HEK293 (cell line): Measurements from ENCODE around the gene MAP1S.
A peak's percentile ranks its signal among the peaks of the same experiment; 100 is the strongest.

ENCODE experiments used
- CTCF ChIA-PET: fragments of 350-600 bp; formaldehyde crosslinking; extraction: SDS; loops from one replicate; lab custom pipeline; 2021; ENCODE audit warnings: antibody characterized with exemption; lab: Yijun Ruan, JAX
- POLR2A ChIA-PET: fragments of 300-600 bp; formaldehyde crosslinking; extraction: SDS; loops from one replicate; lab custom pipeline; 2020; ENCODE audit warnings: antibody characterized with exemption, inconsistent platforms; lab: Yijun Ruan, JAX
- H3K27ac ChIP-seq: fragments of 200-500 bp; sonication (Bioruptor generic); 2 replicates; pipeline ENCODE4 v1.5.1; 2014; ENCODE audit warnings: low read depth, low read length, control low read depth, inconsistent platforms; ENCODE audit errors: extremely low read depth
- H3K36me3 ChIP-seq, 2 experiments: fragments of 200-500 bp in 1 of 2; sonication (Bioruptor generic) in 1 of 2; 1 replicate in 1 of 2; 2 replicates in 1 of 2; pipeline ENCODE4 v1.5.1; 2014 to 2017; ENCODE audit warnings: inconsistent platforms in 2 of 2, low read length in 2 of 2; ENCODE audit not compliant: control insufficient read depth in 2 of 2, insufficient read depth in 1 of 2
- H3K4me1 ChIP-seq: fragments of 200-500 bp; sonication (Bioruptor generic); 2 replicates; pipeline ENCODE4 v1.5.1; 2014; ENCODE audit warnings: mild to moderate bottlenecking, low read length, inconsistent platforms; ENCODE audit not compliant: control insufficient read depth, insufficient read depth
- H3K4me3 ChIP-seq: 2 replicates; pipeline ENCODE4 v1.5.1; 2011; ENCODE audit warnings: low read depth, mild to moderate bottlenecking, control low read depth, low read length, moderate library complexity
- H3K9me3 ChIP-seq: fragments of 200-500 bp; sonication (Bioruptor generic); 2 replicates; pipeline ENCODE4 v1.5.1; 2014; ENCODE audit warnings: low read depth, low read length, inconsistent platforms; ENCODE audit not compliant: control insufficient read depth, insufficient read depth
- CTCF ChIP-seq: fragments of 450-650 bp; formaldehyde crosslinking; IDR thresholded peaks from 2 replicates; pipeline ENCODE4 v1.5.1; 2016; ENCODE audit warnings: missing biosample characterization, missing genetic modification characterization
- KLF1 ChIP-seq: fragments of 450-650 bp; formaldehyde crosslinking; IDR thresholded peaks from 2 replicates; pipeline ENCODE4 v1.5.1; 2016; ENCODE audit warnings: missing biosample characterization, missing genetic modification characterization
- KLF8 ChIP-seq: fragments of 450-650 bp; formaldehyde crosslinking; IDR thresholded peaks from 2 replicates; pipeline ENCODE4 v1.5.1; 2016; ENCODE audit warnings: missing biosample characterization, missing genetic modification characterization
- ZIC2 ChIP-seq: fragments of 450-650 bp; formaldehyde crosslinking; IDR thresholded peaks from 2 replicates; pipeline ENCODE4 v1.5.1; 2016; ENCODE audit warnings: missing biosample characterization, missing genetic modification characterization
- ZNF292 ChIP-seq: fragments of 450-650 bp; formaldehyde crosslinking; IDR thresholded peaks from 2 replicates; pipeline ENCODE4 v1.5.1; 2016; ENCODE audit warnings: low read depth, missing biosample characterization, missing genetic modification characterization, borderline replicate concordance
- ZNF391 ChIP-seq: fragments of 450-650 bp; formaldehyde crosslinking; IDR thresholded peaks from 2 replicates; pipeline ENCODE4 v1.5.1; 2016; ENCODE audit warnings: low read depth, missing biosample characterization, missing genetic modification characterization, borderline replicate concordance
- ZNF623 ChIP-seq: fragments of 450-650 bp; formaldehyde crosslinking; IDR thresholded peaks from 2 replicates; pipeline ENCODE4 v1.5.1; 2016; ENCODE audit warnings: missing biosample characterization, missing genetic modification characterization
- ZNF639 ChIP-seq: fragments of 450-650 bp; formaldehyde crosslinking; IDR thresholded peaks from 2 replicates; pipeline ENCODE4 v1.5.1; 2016; ENCODE audit warnings: missing biosample characterization, missing genetic modification characterization
- ZNF701 ChIP-seq: fragments of 450-650 bp; formaldehyde crosslinking; IDR thresholded peaks from 2 replicates; pipeline ENCODE4 v1.5.1; 2016; ENCODE audit warnings: missing biosample characterization, missing genetic modification characterization
- TF ChIP-seq, protein P1 (sequence below): fragments of 450-650 bp; formaldehyde crosslinking; IDR thresholded peaks from 2 replicates; pipeline ENCODE4 v1.5.1; 2017; ENCODE audit warnings: missing biosample characterization, missing genetic modification characterization
- TF ChIP-seq, protein P2 (sequence below): fragments of 450-650 bp; formaldehyde crosslinking; IDR thresholded peaks from 2 replicates; pipeline ENCODE4 v1.5.0; 2017; ENCODE audit warnings: missing biosample characterization, missing genetic modification characterization, borderline replicate concordance
- TF ChIP-seq, protein P3 (sequence below): fragments of 450-650 bp; formaldehyde crosslinking; IDR thresholded peaks from 2 replicates; pipeline ENCODE4 v1.5.1; 2016; ENCODE audit warnings: missing biosample characterization, missing genetic modification characterization

The MAP1S gene

DNA sequence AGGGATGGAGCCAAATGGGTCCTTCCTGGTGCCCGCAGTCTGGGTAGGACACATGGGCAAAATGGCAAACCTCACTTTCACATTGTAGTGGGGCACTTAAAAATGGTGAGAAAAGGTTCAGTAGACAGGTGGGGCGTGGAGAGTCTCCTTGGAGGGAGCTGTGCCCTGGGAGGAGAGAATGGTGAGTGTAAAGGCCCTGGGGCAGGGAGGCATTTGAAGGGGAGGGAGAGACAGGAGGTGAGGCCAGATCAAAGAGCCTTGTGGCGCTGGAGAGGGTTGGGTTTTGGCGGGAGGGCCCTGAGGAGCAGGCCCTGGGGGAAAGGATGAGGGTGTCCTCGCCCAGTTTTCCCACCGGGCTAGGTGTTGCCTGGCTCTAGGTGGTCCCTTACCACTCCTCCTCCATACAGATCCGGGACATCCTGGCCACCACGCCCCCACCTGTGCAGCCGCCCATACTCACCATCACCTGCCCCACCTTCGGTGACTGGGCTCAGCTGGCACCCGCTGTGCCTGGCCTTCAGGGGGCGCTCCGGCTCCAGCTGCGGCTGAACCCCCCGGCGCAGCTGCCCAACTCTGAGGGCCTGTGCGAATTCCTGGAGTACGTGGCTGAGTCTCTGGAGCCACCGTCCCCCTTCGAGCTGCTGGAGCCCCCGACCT lies 6.3 kb downstream of the MAP1S start:
- POLR2A ChIA-PET, result interaction anchor here (0.6 kb wide), 1 partner anchor 117 kb away, joined by 3 read pairs; no protein-coding TSS in a partner anchor
- peaks cover 28 to 79% of the 10 kb centered on the region in 2 experiments for H3K36me3 ChIP-seq
- H3K4me1 ChIP-seq, result no peaks in the 10 kb centered on the region
- TF ChIP-seq KLF1 (tag by site-specific recombination), result peak; percentile 23; the same call in 1 of the 2 replicates
- no peak for TF ChIP-seq ZIC2 (tag by site-specific recombination)
- TF ChIP-seq ZNF623, result peak; percentile 92
- TF ChIP-seq ZNF701, result no peak
- TF ChIP-seq, protein P1, sequence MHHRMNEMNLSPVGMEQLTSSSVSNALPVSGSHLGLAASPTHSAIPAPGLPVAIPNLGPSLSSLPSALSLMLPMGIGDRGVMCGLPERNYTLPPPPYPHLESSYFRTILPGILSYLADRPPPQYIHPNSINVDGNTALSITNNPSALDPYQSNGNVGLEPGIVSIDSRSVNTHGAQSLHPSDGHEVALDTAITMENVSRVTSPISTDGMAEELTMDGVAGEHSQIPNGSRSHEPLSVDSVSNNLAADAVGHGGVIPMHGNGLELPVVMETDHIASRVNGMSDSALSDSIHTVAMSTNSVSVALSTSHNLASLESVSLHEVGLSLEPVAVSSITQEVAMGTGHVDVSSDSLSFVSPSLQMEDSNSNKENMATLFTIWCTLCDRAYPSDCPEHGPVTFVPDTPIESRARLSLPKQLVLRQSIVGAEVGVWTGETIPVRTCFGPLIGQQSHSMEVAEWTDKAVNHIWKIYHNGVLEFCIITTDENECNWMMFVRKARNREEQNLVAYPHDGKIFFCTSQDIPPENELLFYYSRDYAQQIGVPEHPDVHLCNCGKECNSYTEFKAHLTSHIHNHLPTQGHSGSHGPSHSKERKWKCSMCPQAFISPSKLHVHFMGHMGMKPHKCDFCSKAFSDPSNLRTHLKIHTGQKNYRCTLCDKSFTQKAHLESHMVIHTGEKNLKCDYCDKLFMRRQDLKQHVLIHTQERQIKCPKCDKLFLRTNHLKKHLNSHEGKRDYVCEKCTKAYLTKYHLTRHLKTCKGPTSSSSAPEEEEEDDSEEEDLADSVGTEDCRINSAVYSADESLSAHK (tag by site-specific recombination), result no peak
- no peak for TF ChIP-seq ZNF391
- TF ChIP-seq, protein P2, sequence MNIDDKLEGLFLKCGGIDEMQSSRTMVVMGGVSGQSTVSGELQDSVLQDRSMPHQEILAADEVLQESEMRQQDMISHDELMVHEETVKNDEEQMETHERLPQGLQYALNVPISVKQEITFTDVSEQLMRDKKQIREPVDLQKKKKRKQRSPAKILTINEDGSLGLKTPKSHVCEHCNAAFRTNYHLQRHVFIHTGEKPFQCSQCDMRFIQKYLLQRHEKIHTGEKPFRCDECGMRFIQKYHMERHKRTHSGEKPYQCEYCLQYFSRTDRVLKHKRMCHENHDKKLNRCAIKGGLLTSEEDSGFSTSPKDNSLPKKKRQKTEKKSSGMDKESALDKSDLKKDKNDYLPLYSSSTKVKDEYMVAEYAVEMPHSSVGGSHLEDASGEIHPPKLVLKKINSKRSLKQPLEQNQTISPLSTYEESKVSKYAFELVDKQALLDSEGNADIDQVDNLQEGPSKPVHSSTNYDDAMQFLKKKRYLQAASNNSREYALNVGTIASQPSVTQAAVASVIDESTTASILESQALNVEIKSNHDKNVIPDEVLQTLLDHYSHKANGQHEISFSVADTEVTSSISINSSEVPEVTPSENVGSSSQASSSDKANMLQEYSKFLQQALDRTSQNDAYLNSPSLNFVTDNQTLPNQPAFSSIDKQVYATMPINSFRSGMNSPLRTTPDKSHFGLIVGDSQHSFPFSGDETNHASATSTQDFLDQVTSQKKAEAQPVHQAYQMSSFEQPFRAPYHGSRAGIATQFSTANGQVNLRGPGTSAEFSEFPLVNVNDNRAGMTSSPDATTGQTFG (tag by site-specific recombination), result no peak
- TF ChIP-seq ZNF292 (tag by site-specific recombination), result no peak
- TF ChIP-seq, protein P3, sequence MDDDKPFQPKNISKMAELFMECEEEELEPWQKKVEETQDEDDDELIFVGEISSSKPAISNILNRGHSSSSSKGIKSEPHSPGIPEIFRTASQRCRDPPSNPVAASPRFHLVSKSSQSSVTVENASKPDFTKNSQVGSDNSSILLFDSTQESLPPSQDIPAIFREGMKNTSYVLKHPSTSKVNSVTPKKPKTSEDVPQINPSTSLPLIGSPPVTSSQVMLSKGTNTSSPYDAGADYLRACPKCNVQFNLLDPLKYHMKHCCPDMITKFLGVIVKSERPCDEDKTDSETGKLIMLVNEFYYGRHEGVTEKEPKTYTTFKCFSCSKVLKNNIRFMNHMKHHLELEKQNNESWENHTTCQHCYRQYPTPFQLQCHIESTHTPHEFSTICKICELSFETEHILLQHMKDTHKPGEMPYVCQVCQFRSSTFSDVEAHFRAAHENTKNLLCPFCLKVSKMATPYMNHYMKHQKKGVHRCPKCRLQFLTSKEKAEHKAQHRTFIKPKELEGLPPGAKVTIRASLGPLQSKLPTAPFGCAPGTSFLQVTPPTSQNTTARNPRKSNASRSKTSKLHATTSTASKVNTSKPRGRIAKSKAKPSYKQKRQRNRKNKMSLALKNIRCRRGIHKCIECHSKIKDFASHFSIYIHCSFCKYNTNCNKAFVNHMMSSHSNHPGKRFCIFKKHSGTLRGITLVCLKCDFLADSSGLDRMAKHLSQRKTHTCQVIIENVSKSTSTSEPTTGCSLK (tag by site-specific recombination), result no peak
- TF ChIP-seq CTCF (tag by site-specific recombination), result peak; percentile 35; the same call in 1 of the 2 replicates
- TF ChIP-seq ZNF639 (tag by site-specific recombination), result no peak
- TF ChIP-seq KLF8 (tag by site-specific recombination), result peak; percentile 66; the same call in 1 of the 2 replicates
- TF ChIP-seq, all 188 proteins: peak for 4
- H3K4me3 ChIP-seq, result no peak overlapping the region
- H3K9me3 ChIP-seq, result no peaks in the 10 kb centered on the region
- H3K27ac ChIP-seq, result no peak overlapping the region
- CTCF ChIA-PET, result interaction anchor here (0.6 to 2.1 kb wide), 7 partner anchors 11 to 134 kb away, joined by 3 to 7 read pairs (median 5); partner anchors contain the start of gene RPL18A
